ENCODE results near the gene DTX2.
"Not testable (repeated sequence)": the region's sequence is repeated elsewhere in the genome, so short reads cannot be mapped to it uniquely, and the experiment has no call there.

Gene DTX2

GRCh38 chr7:76461464-76462101 lies at the start of gene DTX2:
DTX2 (plus strand) TSS chr7:76461709; CDS start chr7:76480510, 18,801 bp downstream.
- not testable (repeated sequence) for DNase-seq

GRCh38 chr7:76412249-76412648 lies 49.3 kb upstream of the DTX2 start:
- no peak for DNase-seq

- DNase-seq: not testable (repeated sequence)
These were observed 43.7 kb upstream of the DTX2 start for GRCh38 chr7:76417654-76418310.

GRCh38 chr7:76421097-76421496 lies 40.4 kb upstream of the DTX2 start:
- peak; percentile 98 for DNase-seq

- DNase-seq: no peak
These were observed 37.7 kb upstream of the DTX2 start for GRCh38 chr7:76423666-76424412.

- no peak for DNase-seq
These were observed 36.9 kb upstream of the DTX2 start, which contains the start of gene ZP3 for GRCh38 chr7:76424413-76425111. ZP3 (plus strand) TSS chr7:76424950; CDS start chr7:76424965, 15 bp downstream.

- DNase-seq: no peak
These were observed 36.4 kb upstream of the DTX2 start for GRCh38 chr7:76425156-76425555.

GRCh38 chr7:76425558-76425957 lies 36.0 kb upstream of the DTX2 start:
- DNase-seq: not testable (repeated sequence)

GRCh38 chr7:76426246-76426645 lies 35.3 kb upstream of the DTX2 start:
- no peak for DNase-seq

GRCh38 chr7:76427635-76428034 lies 33.9 kb upstream of the DTX2 start:
- no peak for DNase-seq

GRCh38 chr7:76428149-76428823 lies 33.2 kb upstream of the DTX2 start:
- no peak for DNase-seq

GRCh38 chr7:76428868-76429805 lies 32.4 kb upstream of the DTX2 start:
- peak; percentile 71 for DNase-seq

GRCh38 chr7:76430211-76430610 lies 31.3 kb upstream of the DTX2 start:
- DNase-seq: no peak

GRCh38 chr7:76430836-76431235 lies 30.7 kb upstream of the DTX2 start:
- no peak for DNase-seq

GRCh38 chr7:76437873-76438272 lies 23.6 kb upstream of the DTX2 start:
- peak; percentile 84 for DNase-seq

- not testable (repeated sequence) for DNase-seq
These were observed 22.2 kb upstream of the DTX2 start for GRCh38 chr7:76439120-76439888.

- DNase-seq: not testable (repeated sequence)
These were observed 21.1 kb upstream of the DTX2 start for GRCh38 chr7:76440404-76440803.

- not testable (repeated sequence) for DNase-seq
These were observed 19.7 kb upstream of the DTX2 start for GRCh38 chr7:76441792-76442191.

- DNase-seq: not testable (repeated sequence)
These were observed 18.7 kb upstream of the DTX2 start for GRCh38 chr7:76442664-76443446.

GRCh38 chr7:76443846-76444245 lies 17.7 kb upstream of the DTX2 start:
- DNase-seq: not testable (repeated sequence)
